Stimulated activated CD8-positive, alpha-beta memory T cell treated with anti-CD3 and anti-CD28 coated beads, Interleukin-7, amount 100 ng/mL, for 48 hours (primary cell): ENCODE data around the gene CPLX4.
A peak's percentile ranks its signal among the peaks of the same experiment; 100 is the strongest.

Experiments used
- DNase-seq, 2 donors: peaks; one replicate each; pipeline ENCODE4 v3.0.0-alpha.2; 2020; ENCODE audit warnings: low read depth in 1 of 2; ENCODE audit errors: extremely low read depth in 1 of 2

The CPLX4 gene

GRCh38 chr18:59308248-59308937 is 10.1 kb downstream of the CPLX4 start:
- peak; percentile 32 to 44 for DNase-seq

- DNase-seq: no peak
These were observed 11.8 kb downstream of the CPLX4 start for GRCh38 chr18:59306640-59307039.

- DNase-seq: no peak
These were observed 13.2 kb downstream of the CPLX4 start for GRCh38 chr18:59305295-59305694.

GRCh38 chr18:59303656-59304195 is 14.7 kb downstream of the CPLX4 start:
- no peak for DNase-seq

GRCh38 chr18:59303006-59303405 is 15.4 kb downstream of the CPLX4 start:
- no peak for DNase-seq

- no peak for DNase-seq
These were observed 16.5 kb downstream of the CPLX4 start for GRCh38 chr18:59301929-59302328.

GRCh38 chr18:59300676-59301285 is 17.7 kb downstream of the CPLX4 start:
- DNase-seq: no peak

GRCh38 chr18:59298871-59299270 is 19.6 kb downstream of the CPLX4 start:
- no peak for DNase-seq

GRCh38 chr18:59293317-59293716 is 25.1 kb downstream of the CPLX4 start:
- DNase-seq: no peak

- DNase-seq: no peak
These were observed 32.1 kb downstream of the CPLX4 start for GRCh38 chr18:59286341-59286740.

- no peak for DNase-seq
These were observed 36.1 kb downstream of the CPLX4 start for GRCh38 chr18:59282341-59282740.

- DNase-seq: no peak
These were observed 38.7 kb downstream of the CPLX4 start for GRCh38 chr18:59279722-59280121.

- DNase-seq: no peak
These were observed 39.3 kb downstream of the CPLX4 start for GRCh38 chr18:59279193-59279592.

- DNase-seq: no peak
These were observed 39.7 kb downstream of the CPLX4 start for GRCh38 chr18:59278793-59279192.

GRCh38 chr18:59276047-59276446 is 42.4 kb downstream of the CPLX4 start:
- no peak for DNase-seq

GRCh38 chr18:59275406-59275949 is 43.0 kb downstream of the CPLX4 start:
- DNase-seq: no peak

GRCh38 chr18:59274533-59274928 is 43.9 kb downstream of the CPLX4 start:
- no peak for DNase-seq

- DNase-seq: no peak
These were observed 44.5 kb downstream of the CPLX4 start for GRCh38 chr18:59273759-59274532.

GRCh38 chr18:59272891-59273758 is 45.3 kb downstream of the CPLX4 start, which contains the start of gene RAX:
Gene RAX, minus strand, starts transcription at chr18:59273454. Its CDS starts 248 bp downstream, at chr18:59273206.
- DNase-seq: no peak

GRCh38 chr18:59272221-59272888 is 46.1 kb downstream of the CPLX4 start:
- no peak for DNase-seq
